GM23248 (cell line): ENCODE results near the gene WDR88.

Experiments
- EZH2 ChIP-seq: fragments of 200-600 bp; sonication (generic); IDR thresholded peaks from 2 replicates; pipeline ENCODE4 v1.6.1; 2018; ENCODE audit warnings: antibody characterized with exemption, mild to moderate bottlenecking; ENCODE audit not compliant: insufficient read depth, poor library complexity, severe bottlenecking
- EZH2phosphoT487 ChIP-seq: fragments of 200-600 bp; sonication (generic); IDR thresholded peaks from 2 replicates; pipeline ENCODE4 v1.6.1; 2018; ENCODE audit warnings: antibody characterized with exemption, moderate library complexity, mild to moderate bottlenecking, low read depth; ENCODE audit not compliant: insufficient read depth

- TF ChIP-seq EZH2phosphoT487 (no peak), EZH2 (no peak)
These were observed at the start of gene WDR88 for GRCh38 chr19:33132021-33132420.
